ENCODE results near the gene SERPINB13. TPM values are rescaled to one million over a fixed set of nuclear protein-coding genes. Genes with fewer than 3 reads are reported as not detected.

SERPINB13 gene
- total and polyA plus RNA-seq, 10 donors, result 0.16 TPM; not detected in 9

DNA sequence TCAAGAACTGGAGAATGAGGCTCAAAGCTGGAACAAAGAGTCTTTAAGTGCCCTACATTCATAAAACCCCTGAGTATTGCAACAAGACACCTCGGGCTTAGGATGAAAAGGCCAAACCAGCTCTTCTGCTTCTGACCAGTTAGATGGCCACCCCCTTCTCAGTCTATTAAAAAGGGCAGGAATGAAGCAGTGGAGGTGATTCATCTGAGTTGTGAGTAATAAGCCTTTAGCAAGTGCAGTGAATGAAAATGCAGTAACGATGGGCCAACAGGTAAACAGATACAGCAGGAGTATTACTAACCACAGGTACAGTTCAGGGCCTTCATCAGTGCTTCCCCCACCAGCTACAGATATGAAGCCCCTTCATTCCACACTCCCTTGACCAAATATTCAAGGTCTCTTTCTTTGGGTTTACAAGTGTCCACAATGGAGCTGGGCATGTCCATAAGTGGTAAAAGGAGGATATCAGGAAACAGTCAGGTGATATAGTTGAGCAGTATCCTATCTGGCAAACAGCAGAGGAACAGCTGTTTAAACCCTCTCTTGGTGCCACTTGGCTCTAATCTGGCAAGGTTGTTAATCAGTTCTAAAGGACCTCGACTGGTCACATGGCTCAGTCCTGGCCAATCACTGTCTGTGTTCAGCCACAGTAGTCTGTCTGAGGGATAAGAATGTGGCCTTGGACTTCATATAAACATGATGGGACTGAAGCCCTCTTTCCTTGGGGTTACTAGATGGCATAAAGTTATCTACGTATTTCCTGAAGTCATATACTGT, 17.8 kb downstream of the SERPINB13 start:
- no peaks in the 10 kb centered on the region for H3K4me1 ChIP-seq
- no peaks in the 10 kb centered on the region for H3K27me3 ChIP-seq (replicated peaks in 1 of 7)
- H3K4me3 ChIP-seq, result no peak overlapping the region
- intact Hi-C loops (cut with DNase I; ENCODE audit: low total_unique reads), result no loop called here
- no peak overlapping the region for H3K27ac ChIP-seq
- TF ChIP-seq, protein P1, sequence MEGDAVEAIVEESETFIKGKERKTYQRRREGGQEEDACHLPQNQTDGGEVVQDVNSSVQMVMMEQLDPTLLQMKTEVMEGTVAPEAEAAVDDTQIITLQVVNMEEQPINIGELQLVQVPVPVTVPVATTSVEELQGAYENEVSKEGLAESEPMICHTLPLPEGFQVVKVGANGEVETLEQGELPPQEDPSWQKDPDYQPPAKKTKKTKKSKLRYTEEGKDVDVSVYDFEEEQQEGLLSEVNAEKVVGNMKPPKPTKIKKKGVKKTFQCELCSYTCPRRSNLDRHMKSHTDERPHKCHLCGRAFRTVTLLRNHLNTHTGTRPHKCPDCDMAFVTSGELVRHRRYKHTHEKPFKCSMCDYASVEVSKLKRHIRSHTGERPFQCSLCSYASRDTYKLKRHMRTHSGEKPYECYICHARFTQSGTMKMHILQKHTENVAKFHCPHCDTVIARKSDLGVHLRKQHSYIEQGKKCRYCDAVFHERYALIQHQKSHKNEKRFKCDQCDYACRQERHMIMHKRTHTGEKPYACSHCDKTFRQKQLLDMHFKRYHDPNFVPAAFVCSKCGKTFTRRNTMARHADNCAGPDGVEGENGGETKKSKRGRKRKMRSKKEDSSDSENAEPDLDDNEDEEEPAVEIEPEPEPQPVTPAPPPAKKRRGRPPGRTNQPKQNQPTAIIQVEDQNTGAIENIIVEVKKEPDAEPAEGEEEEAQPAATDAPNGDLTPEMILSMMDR (IDR thresholded peaks at IDR 0.05 in 8 of 11, conservative IDR thresholded peaks at IDR 0.05 in 3 of 11), result no peak
- TF ChIP-seq POLR2A (IDR thresholded peaks at IDR 0.05) (no peak), POLR2AphosphoS5 (IDR thresholded peaks at IDR 0.05) (no peak)
- WGBS, 5 donors, result 53 to 81% (median 78%) methylated on average over 4 of the region's 4 CpGs
- H3K9me3 ChIP-seq, result no peaks in the 10 kb centered on the region
- no peaks in the 10 kb centered on the region for H3K36me3 ChIP-seq
- no peak for DNase-seq

DNA sequence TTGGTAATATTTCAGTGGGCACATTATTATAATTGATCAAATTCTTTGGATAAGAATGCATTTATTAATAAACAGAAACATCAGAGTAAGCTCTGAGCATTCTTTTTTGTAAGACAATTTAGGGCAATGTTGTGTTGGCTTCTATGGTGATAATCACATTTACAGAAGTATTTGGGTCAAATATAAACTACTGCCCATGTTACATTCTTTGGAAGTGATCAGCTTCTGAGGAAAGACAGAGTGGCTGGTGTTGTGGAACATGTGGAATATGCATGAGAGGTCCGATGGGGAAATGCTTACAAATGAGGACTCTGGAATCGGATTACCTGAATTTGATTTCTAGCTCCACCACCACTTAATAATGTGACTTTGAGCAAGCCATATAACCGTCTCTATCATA, 19.4 kb downstream of the SERPINB13 start:
- Histone ChIP-seq H3K4me3 (no peak overlapping the region), H3K27ac (no peak overlapping the region), H3K9me3 (no peaks in the 10 kb centered on the region), H3K27me3 (replicated peaks in 1 of 7) (no peaks in the 10 kb centered on the region), H3K36me3 (no peaks in the 10 kb centered on the region), H3K4me1 (no peaks in the 10 kb centered on the region)
- 81 to 95% (median 88%) methylated on average over 3 of the region's 3 CpGs for WGBS, 5 donors
- intact Hi-C loops (cut with DNase I; ENCODE audit: low total_unique reads), result no loop called here
- TF ChIP-seq, protein P1 (IDR thresholded peaks at IDR 0.05 in 8 of 11, conservative IDR thresholded peaks at IDR 0.05 in 3 of 11), result no peak
- TF ChIP-seq POLR2A (IDR thresholded peaks at IDR 0.05), result no peak
- no peak for TF ChIP-seq POLR2AphosphoS5 (IDR thresholded peaks at IDR 0.05)
- no peak for DNase-seq

DNA sequence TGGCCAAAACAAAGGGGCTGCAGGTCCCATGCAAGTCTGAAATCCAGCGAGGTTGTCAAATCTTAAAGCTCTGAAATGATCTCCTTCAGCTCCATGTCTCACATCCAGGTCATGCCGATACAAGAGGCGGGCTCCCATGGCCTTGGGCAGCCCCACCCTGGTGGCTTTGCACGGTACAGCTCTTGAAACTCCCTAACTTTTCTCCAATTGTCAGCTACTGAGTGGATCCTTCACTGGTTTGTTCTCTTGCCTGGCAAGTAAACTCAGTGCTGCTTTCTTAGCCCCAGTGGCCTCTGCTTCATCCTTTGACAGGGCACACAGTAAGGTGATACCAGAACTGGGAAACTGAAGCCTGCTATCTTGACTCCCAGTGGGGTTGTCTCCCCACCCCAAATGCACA, 26.3 kb downstream of the SERPINB13 start:
- Histone ChIP-seq H3K27me3 (replicated peaks in 1 of 7) (no peaks in the 10 kb centered on the region), H3K4me3 (no peak overlapping the region), H3K4me1 (no peaks in the 10 kb centered on the region), H3K36me3 (no peaks in the 10 kb centered on the region), H3K27ac (no peak overlapping the region), H3K9me3 (no peaks in the 10 kb centered on the region)
- 77 to 88% (median 85%) methylated on average over 4 of the region's 4 CpGs for WGBS, 5 donors
- intact Hi-C loops (cut with DNase I; ENCODE audit: low total_unique reads), result no loop called here
- DNase-seq, result no peak
- TF ChIP-seq, protein P1 (IDR thresholded peaks at IDR 0.05 in 8 of 11, conservative IDR thresholded peaks at IDR 0.05 in 3 of 11), result no peak
- TF ChIP-seq POLR2A (IDR thresholded peaks at IDR 0.05) (no peak), POLR2AphosphoS5 (IDR thresholded peaks at IDR 0.05) (no peak)

DNA sequence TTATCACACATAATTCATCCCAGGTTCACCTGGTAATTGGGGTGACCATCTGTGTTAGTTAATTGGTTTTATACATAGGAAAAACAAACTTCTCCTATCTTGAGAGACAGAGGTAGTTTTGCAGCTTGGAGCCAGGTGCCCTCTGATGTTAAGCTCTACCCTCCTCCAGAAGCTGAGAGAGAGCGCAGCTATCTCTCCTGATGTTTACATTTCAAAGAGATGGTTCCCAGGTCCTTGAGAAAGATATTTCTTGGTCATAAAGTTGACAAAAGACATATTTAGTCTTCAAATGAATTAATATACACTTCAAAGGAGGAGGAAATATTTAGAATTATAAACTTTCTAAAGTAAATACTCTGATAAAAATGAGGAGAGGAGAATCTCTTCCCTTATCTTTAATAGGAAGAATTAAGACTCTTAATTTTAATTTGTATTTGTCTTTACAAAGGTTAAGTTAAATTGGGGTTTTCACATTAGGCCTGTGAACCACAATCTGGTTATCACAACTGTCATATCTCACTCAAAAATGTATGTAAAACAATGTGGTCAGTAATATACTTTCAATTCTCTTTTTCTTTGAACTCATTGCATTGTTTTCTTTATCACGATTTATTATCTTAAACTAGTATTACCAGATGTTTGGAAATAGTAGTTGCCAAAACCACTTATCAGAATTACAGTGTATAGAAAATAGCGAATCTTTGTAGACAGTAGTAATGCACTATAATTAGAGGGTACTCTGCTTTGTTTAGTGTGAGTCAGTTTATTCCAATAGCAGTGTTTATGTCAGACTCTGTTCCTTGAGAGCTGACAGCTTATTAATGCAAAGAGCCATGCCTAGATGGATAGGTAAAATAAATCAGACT, 30.1 kb downstream of the SERPINB13 start:
- no peak for DNase-seq
- TF ChIP-seq POLR2AphosphoS5 (IDR thresholded peaks at IDR 0.05) (no peak), POLR2A (IDR thresholded peaks at IDR 0.05) (no peak)
- TF ChIP-seq, protein P1 (IDR thresholded peaks at IDR 0.05 in 8 of 11, conservative IDR thresholded peaks at IDR 0.05 in 3 of 11), result no peak
- peaks cover 0 to 27% (median 7%) of the 10 kb centered on the region in 8 donors for H3K9me3 ChIP-seq
- no peaks in the 10 kb centered on the region for H3K36me3 ChIP-seq
- no peaks in the 10 kb centered on the region for H3K27me3 ChIP-seq (replicated peaks in 1 of 7)
- intact Hi-C loops (cut with DNase I; ENCODE audit: low total_unique reads), result no loop called here
- H3K4me3 ChIP-seq, result no peak overlapping the region
- 36 to 53% (median 40%) methylated on average over 3 of the region's 3 CpGs for WGBS, 5 donors
- H3K4me1 ChIP-seq, result no peaks in the 10 kb centered on the region
- no peak overlapping the region for H3K27ac ChIP-seq

Measured in spleen (tissue), 11 donors.